Right lobe of liver (tissue), 4 donors: ENCODE data around the gene MYADML2.

Source experiments
- POLR2A ChIP-seq: fragments of 450-650 bp; IDR thresholded peaks from one replicate; pipeline ENCODE4 v1.6.1; 2017; ENCODE audit warnings: antibody characterized with exemption, mild to moderate bottlenecking
- TF ChIP-seq, protein P1 (sequence below), 4 donors: fragments of 200-600 bp in 3 of 4; fragments of 450-650 bp in 1 of 4; IDR thresholded peaks; one replicate each; pipeline versions ENCODE4 v1.5.1 to v1.8.0; 2016 to 2022; ENCODE audit warnings: antibody characterized with exemption in 4 of 4, mild to moderate bottlenecking in 2 of 4
- donor health status: DM: no; HTN: no; CAD: no.
- donor health status: DM: no; HTN: no; CAD: no.
- donor health status: DM: no; HTN: yes; CAD: no.

DNA sequence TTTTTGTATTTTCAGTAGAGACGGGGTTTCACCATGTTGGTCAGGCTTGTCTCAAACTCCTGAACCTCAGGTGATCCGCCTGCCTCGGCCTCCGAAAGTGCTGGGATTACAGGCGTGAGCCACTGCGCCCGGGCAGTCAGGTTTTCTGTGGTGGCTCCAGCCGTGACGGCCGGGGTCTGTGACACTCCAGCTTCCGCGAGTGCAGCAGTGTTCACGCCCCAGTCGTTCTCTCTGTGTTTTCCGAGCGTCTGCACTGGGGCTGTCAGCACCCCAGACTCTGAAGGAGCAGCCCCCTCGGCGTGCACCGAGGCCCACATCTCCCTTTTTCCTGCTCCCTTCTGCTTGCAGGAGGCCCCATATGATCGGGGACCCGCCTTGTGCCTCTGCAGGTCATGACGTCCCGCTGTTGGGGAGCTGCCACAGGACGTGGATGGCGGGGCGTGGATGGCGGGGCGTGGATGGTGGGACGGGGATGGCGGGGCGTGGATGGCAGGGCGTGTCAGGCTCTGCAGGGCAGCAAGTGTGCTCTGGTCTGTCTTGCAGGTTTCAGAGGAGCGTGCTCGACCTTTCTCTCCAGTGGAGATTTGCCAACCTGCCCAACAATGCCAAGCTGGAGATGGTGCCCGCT, 36.1 kb upstream of the MYADML2 start:
- TF ChIP-seq, protein P1, sequence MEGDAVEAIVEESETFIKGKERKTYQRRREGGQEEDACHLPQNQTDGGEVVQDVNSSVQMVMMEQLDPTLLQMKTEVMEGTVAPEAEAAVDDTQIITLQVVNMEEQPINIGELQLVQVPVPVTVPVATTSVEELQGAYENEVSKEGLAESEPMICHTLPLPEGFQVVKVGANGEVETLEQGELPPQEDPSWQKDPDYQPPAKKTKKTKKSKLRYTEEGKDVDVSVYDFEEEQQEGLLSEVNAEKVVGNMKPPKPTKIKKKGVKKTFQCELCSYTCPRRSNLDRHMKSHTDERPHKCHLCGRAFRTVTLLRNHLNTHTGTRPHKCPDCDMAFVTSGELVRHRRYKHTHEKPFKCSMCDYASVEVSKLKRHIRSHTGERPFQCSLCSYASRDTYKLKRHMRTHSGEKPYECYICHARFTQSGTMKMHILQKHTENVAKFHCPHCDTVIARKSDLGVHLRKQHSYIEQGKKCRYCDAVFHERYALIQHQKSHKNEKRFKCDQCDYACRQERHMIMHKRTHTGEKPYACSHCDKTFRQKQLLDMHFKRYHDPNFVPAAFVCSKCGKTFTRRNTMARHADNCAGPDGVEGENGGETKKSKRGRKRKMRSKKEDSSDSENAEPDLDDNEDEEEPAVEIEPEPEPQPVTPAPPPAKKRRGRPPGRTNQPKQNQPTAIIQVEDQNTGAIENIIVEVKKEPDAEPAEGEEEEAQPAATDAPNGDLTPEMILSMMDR (IDR thresholded peaks at IDR 0.05) = no peak
- TF ChIP-seq POLR2A = no peak
